ENCODE measurements around the gene FERMT1. TPM values are rescaled to one million over a fixed set of nuclear protein-coding genes. Genes with fewer than 3 reads are reported as not detected.

FERMT1 gene
- total RNA-seq, 1 experiment from 2014 or later = 0.95 TPM

DNA sequence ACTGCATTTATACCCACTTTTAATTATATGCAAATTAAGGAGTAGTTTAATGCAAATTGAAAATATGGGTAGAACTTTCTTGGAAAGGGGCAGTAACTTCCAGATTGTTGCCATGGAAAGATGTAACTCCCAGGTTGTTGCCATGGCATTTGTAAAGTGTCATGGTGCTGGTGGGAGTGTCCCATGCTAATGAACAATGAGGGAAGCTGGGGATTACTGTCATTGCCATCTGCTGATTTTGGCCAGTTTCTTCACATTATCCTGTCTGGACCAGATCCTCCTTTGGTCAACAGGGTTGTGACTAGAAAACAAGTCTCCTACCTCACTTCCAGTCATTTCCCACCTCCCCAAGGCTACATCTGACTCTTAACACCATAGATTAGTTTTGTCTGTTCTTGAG, 45.4 kb upstream of the FERMT1 start:
- no peaks in the 10 kb centered on the region for H3K4me1 ChIP-seq (ENCODE audit: control insufficient read depth, insufficient read depth, low read length)
- no peaks in the 10 kb centered on the region for H3K36me3 ChIP-seq (ENCODE audit: control insufficient read depth, insufficient read depth, low read length)
- no TSS peak for BruUV-seq (replicated peaks)
- no peaks in the 10 kb centered on the region for H3K27me3 ChIP-seq (ENCODE audit: control insufficient read depth, insufficient read depth, low read length)
- H3K27ac ChIP-seq (ENCODE audit: low read length) = no peak overlapping the region
- TF ChIP-seq SIN3A (IDR thresholded peaks at IDR 0.05; ENCODE audit: borderline replicate concordance, insufficient read depth, low read depth, low read length) (no peak), POLR2AphosphoS5 (IDR thresholded peaks at IDR 0.05; ENCODE audit: low read depth, low read length) (no peak), TCF7L2 (IDR thresholded peaks at IDR 0.05; ENCODE audit: low read depth, low read length) (no peak), REST (IDR thresholded peaks at IDR 0.05; ENCODE audit: insufficient read depth in 1 of 2, low read depth in 2 of 2, low read length in 1 of 2) (no peak)
- TF ChIP-seq, protein P1, sequence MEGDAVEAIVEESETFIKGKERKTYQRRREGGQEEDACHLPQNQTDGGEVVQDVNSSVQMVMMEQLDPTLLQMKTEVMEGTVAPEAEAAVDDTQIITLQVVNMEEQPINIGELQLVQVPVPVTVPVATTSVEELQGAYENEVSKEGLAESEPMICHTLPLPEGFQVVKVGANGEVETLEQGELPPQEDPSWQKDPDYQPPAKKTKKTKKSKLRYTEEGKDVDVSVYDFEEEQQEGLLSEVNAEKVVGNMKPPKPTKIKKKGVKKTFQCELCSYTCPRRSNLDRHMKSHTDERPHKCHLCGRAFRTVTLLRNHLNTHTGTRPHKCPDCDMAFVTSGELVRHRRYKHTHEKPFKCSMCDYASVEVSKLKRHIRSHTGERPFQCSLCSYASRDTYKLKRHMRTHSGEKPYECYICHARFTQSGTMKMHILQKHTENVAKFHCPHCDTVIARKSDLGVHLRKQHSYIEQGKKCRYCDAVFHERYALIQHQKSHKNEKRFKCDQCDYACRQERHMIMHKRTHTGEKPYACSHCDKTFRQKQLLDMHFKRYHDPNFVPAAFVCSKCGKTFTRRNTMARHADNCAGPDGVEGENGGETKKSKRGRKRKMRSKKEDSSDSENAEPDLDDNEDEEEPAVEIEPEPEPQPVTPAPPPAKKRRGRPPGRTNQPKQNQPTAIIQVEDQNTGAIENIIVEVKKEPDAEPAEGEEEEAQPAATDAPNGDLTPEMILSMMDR (IDR thresholded peaks at IDR 0.05) = no peak
- in situ Hi-C loops (cut with HindIII; ENCODE audit: low pct_unique_long_range_greater_than_20kb, low sequenced_read_pairs) = no loop called here
- H3K9me3 ChIP-seq (ENCODE audit: control insufficient read depth, insufficient read depth, low read depth, low read length) = no peaks in the 10 kb centered on the region
- no peak for ATAC-seq
- DNase-seq (ENCODE audit: low read depth, low spot score) = no peak
- ChIA-PET POLR2A (no interaction called here), CTCF (no interaction called here)
- intact Hi-C loops (cut with micrococcal nuclease; ENCODE audit: unreplicated experiment) = no loop called here
- no peak overlapping the region for H3K4me3 ChIP-seq (ENCODE audit: low read depth in 2 of 2, low read length in 2 of 2)

- POLR2A ChIA-PET = no interaction called here
- H3K4me3 ChIP-seq (ENCODE audit: low read depth in 2 of 2, low read length in 2 of 2) = no peak overlapping the region
- no peaks in the 10 kb centered on the region for H3K9me3 ChIP-seq (ENCODE audit: control insufficient read depth, insufficient read depth, low read depth, low read length)
- no peak for TF ChIP-seq POLR2AphosphoS5 (IDR thresholded peaks at IDR 0.05; ENCODE audit: low read depth, low read length)
- TF ChIP-seq, protein P1 (IDR thresholded peaks at IDR 0.05) = no peak
- no peak for TF ChIP-seq SIN3A (IDR thresholded peaks at IDR 0.05; ENCODE audit: borderline replicate concordance, insufficient read depth, low read depth, low read length)
- TF ChIP-seq REST (IDR thresholded peaks at IDR 0.05; ENCODE audit: insufficient read depth in 1 of 2, low read depth in 2 of 2, low read length in 1 of 2) = no peak
- TF ChIP-seq TCF7L2 (IDR thresholded peaks at IDR 0.05; ENCODE audit: low read depth, low read length) = no peak
- 0 out of 2 replicates have a peak, but pooled peaks cover under 1% of the 10 kb centered on the region for H3K27me3 ChIP-seq (ENCODE audit: control insufficient read depth, insufficient read depth, low read length)
- no peak overlapping the region for H3K27ac ChIP-seq (ENCODE audit: low read length)
- CTCF ChIA-PET = no interaction called here
- no TSS peak for BruUV-seq (replicated peaks)
- no peaks in the 10 kb centered on the region for H3K36me3 ChIP-seq (ENCODE audit: control insufficient read depth, insufficient read depth, low read length)
- no peaks in the 10 kb centered on the region for H3K4me1 ChIP-seq (ENCODE audit: control insufficient read depth, insufficient read depth, low read length)
- intact Hi-C loops (cut with micrococcal nuclease; ENCODE audit: unreplicated experiment) (no loop called here), in situ Hi-C loops (cut with HindIII; ENCODE audit: low pct_unique_long_range_greater_than_20kb, low sequenced_read_pairs) (no loop called here)
- DNase-seq (ENCODE audit: low read depth, low spot score) (no peak), ATAC-seq (no peak)
These were observed 42.5 kb upstream of the FERMT1 start for GRCh38 chr20:6165346-6165745.
